Measurements from ENCODE around the gene CDC25B.
"Not testable (repeated sequence)": the region's sequence is repeated elsewhere in the genome, so short reads cannot be mapped to it uniquely, and the experiment has no call there.

CDC25B gene

GRCh38 chr20:3842348-3842930 lies 46.3 kb downstream of the CDC25B start:
- no peak for DNase-seq

GRCh38 chr20:3843490-3843889 lies 47.4 kb downstream of the CDC25B start:
- no peak for DNase-seq

- DNase-seq = not testable (repeated sequence)
These were observed 48.0 kb downstream of the CDC25B start for GRCh38 chr20:3843990-3844619.

- no peak for DNase-seq
These were observed 50.2 kb downstream of the CDC25B start for GRCh38 chr20:3846378-3846739.

GRCh38 chr20:3846740-3847428 lies 50.8 kb downstream of the CDC25B start, which contains the start of gene MAVS:
Gene MAVS (plus strand): TSS chr20:3846834. CDS start chr20:3854625, 7,791 bp downstream.
- peak; percentile 88 for DNase-seq

- DNase-seq = no peak
These were observed 51.4 kb downstream of the CDC25B start for GRCh38 chr20:3847429-3847940.

- no peak for DNase-seq
These were observed 52.5 kb downstream of the CDC25B start for GRCh38 chr20:3848565-3848964.

GRCh38 chr20:3854462-3854871 lies 58.4 kb downstream of the CDC25B start:
- no peak for DNase-seq

Data from stimulated activated CD4-positive, alpha-beta T cell treated with anti-CD3 and anti-CD28 coated beads, Interleukin-4, amount 100 ng/mL, for 24 hours (primary cell).